SK-N-MC (cell line): ENCODE measurements around the gene MAPK8.

ENCODE experiments used
- EZH2 ChIP-seq: fragments of 200-600 bp; sonication (generic); IDR thresholded peaks from one replicate; pipeline ENCODE4 v1.6.1; 2017; ENCODE audit warnings: antibody characterized with exemption
- FOXP2 ChIP-seq: optimal IDR thresholded peaks from 2 replicates; pipeline ENCODE3; 2011; ENCODE audit warnings: mild to moderate bottlenecking, moderate library complexity; ENCODE audit not compliant: insufficient read depth; ENCODE audit errors: extremely low read length, control extremely low read depth
- POLR2AphosphoS5 ChIP-seq: IDR thresholded peaks from 2 replicates; pipeline ENCODE4 v1.6.1; 2012; ENCODE audit warnings: mild to moderate bottlenecking, low read depth, low read length, borderline replicate concordance

- TF ChIP-seq POLR2AphosphoS5, result no peak
- no peak for TF ChIP-seq EZH2
- no peak for TF ChIP-seq FOXP2
Measured at GRCh38 chr10:48277093-48277492, 29.4 kb upstream of the MAPK8 start.
